Measurements from ENCODE around the gene PPCDC.
A peak's percentile ranks its signal among the peaks of the same experiment; 100 is the strongest.

Gene PPCDC

GRCh38 chr15:75008629-75009326 lies 14.6 kb upstream of the PPCDC start:
- DNase-seq (ENCODE audit: low read depth in 2 of 3, low spot score in 1 of 3) = no peak

- no peak for DNase-seq (ENCODE audit: low read depth in 2 of 3, low spot score in 1 of 3)
These were observed 7.0 kb upstream of the PPCDC start for GRCh38 chr15:75016431-75016830.

GRCh38 chr15:75019916-75020315 lies 3.5 kb upstream of the PPCDC start:
- DNase-seq (ENCODE audit: low read depth in 2 of 3, low spot score in 1 of 3) = no peak

GRCh38 chr15:75021341-75021740 lies 2.0 kb upstream of the PPCDC start:
- DNase-seq (ENCODE audit: low read depth in 2 of 3, low spot score in 1 of 3) = no peak

GRCh38 chr15:75022783-75023180 lies 608 bp upstream of the PPCDC start:
- no peak for DNase-seq (ENCODE audit: low read depth in 2 of 3, low spot score in 1 of 3)

GRCh38 chr15:75023872-75024636 lies 664 bp downstream of the PPCDC start:
- DNase-seq (ENCODE audit: low read depth in 2 of 3, low spot score in 1 of 3) = no peak

- DNase-seq (ENCODE audit: low read depth in 2 of 3, low spot score in 1 of 3) = no peak
These were observed 1.7 kb downstream of the PPCDC start for GRCh38 chr15:75025107-75025506.

- DNase-seq (ENCODE audit: low read depth in 2 of 3, low spot score in 1 of 3) = no peak
These were observed 2.3 kb downstream of the PPCDC start for GRCh38 chr15:75025548-75026260.

- no peak for DNase-seq (ENCODE audit: low read depth in 2 of 3, low spot score in 1 of 3)
These were observed 4.2 kb downstream of the PPCDC start for GRCh38 chr15:75027551-75027950.

GRCh38 chr15:75028991-75029377 lies 5.6 kb downstream of the PPCDC start:
- no peak for DNase-seq (ENCODE audit: low read depth in 2 of 3, low spot score in 1 of 3)

- peak; percentile 75 to 90 (median 82) for DNase-seq (ENCODE audit: low read depth in 2 of 3, low spot score in 1 of 3)
These were observed 6.1 kb downstream of the PPCDC start for GRCh38 chr15:75029378-75030022.

- no peak for DNase-seq (ENCODE audit: low read depth in 2 of 3, low spot score in 1 of 3)
These were observed 6.6 kb downstream of the PPCDC start for GRCh38 chr15:75030023-75030413.

- no peak for DNase-seq (ENCODE audit: low read depth in 2 of 3, low spot score in 1 of 3)
These were observed 7.0 kb downstream of the PPCDC start for GRCh38 chr15:75030424-75030823.

- no peak for DNase-seq (ENCODE audit: low read depth in 2 of 3, low spot score in 1 of 3)
These were observed 8.5 kb downstream of the PPCDC start for GRCh38 chr15:75031848-75032247.

GRCh38 chr15:75032395-75032794 lies 9.0 kb downstream of the PPCDC start:
- DNase-seq (ENCODE audit: low read depth in 2 of 3, low spot score in 1 of 3) = no peak

- DNase-seq (ENCODE audit: low read depth in 2 of 3, low spot score in 1 of 3) = no peak
These were observed 10.4 kb downstream of the PPCDC start for GRCh38 chr15:75033809-75034208.

GRCh38 chr15:75034615-75035014 lies 11.2 kb downstream of the PPCDC start:
- no peak for DNase-seq (ENCODE audit: low read depth in 2 of 3, low spot score in 1 of 3)

GRCh38 chr15:75036212-75036616 lies 12.8 kb downstream of the PPCDC start:
- no peak for DNase-seq (ENCODE audit: low read depth in 2 of 3, low spot score in 1 of 3)

- DNase-seq (ENCODE audit: low read depth in 2 of 3, low spot score in 1 of 3) = no peak
These were observed 14.3 kb downstream of the PPCDC start for GRCh38 chr15:75037685-75038084.

- no peak for DNase-seq (ENCODE audit: low read depth in 2 of 3, low spot score in 1 of 3)
These were observed 14.8 kb downstream of the PPCDC start for GRCh38 chr15:75038231-75038630.

GRCh38 chr15:75042730-75043508 lies 19.5 kb downstream of the PPCDC start:
- peak in 1 of 3 donors; percentile 29 for DNase-seq (ENCODE audit: low read depth in 2 of 3, low spot score in 1 of 3)

Data from stimulated activated CD4-positive, alpha-beta T cell treated with anti-CD3 and anti-CD28 coated beads, Interleukin-12 subunit alpha, Interleukin-12 subunit beta, amount 100 ng/mL, for 48 hours (primary cell).